Mesenteric fat pad (tissue), 1 donor: ENCODE data around the gene FBXO24. TPM values are rescaled to one million over a fixed set of nuclear protein-coding genes. Genes with fewer than 3 reads are reported as not detected.

Experiments used
- DNase-seq: peaks from one replicate; pipeline ENCODE4 v3.0.0-alpha.2; 2020; ENCODE audit warnings: low spot score
- total RNA-seq: library from RNA; stranded (reverse); fragmentation: NEBNext Ultra II Directional; extraction: Animal tissue kit (Norgen Biotek cat#: 25700); gene quantifications from one replicate; pipeline ENCODE4 v1.2.1, GENCODE V29; 2021
- donor health status: DM: yes; HTN: yes; CAD: no.

Gene FBXO24
- total RNA-seq, 1 donor from 2014 or later: not detected

DNA sequence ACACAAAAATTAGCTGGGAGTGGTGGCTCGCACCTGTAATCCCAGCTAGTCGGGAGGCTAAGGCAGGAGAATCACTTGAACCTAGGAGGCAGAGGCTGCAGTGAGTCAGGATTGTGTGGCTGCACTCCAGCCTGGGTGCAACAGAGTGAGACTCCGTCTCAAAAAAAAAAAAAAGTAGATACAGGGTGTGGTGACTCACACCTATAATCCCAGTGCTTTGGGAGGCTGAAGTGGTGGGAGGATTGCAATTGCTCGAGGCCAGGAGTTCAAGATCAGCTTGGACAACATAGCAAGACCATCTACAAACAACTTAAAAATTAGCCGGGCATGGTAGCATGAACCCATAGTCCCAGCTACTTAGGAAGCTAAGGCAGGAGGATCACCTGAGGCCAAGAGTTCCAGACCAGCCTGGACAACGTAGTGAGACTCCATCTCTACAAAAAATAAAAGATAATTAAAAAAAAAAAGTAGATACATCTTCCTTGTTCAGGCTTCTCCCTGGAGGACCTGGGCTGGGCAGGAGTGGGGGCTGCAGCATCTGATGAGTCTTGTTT lies 28.3 kb downstream of the FBXO24 start:
- DNase-seq: no peak

DNA sequence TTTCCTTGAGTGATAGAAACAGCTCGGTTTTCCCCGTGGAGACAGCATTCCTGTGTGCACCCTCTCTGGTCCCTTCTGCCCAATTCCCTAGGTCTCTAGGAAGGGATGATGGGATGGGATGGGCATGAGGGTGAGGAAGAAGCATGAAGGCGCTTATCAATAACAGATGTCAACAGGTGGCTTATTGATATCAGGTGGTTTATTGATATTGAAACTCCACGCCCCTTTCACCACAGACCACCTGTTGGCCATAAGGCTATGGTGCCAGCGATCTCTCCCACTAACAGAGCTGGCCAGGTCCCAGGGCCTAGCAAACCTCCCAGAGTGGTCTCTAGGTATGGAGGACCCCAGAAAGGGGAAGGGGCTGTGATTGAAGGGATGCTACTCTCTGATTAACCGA lies 34.1 kb downstream of the FBXO24 start:
- DNase-seq: no peak

GRCh38 chr7:100620804-100621203 lies 34.7 kb downstream of the FBXO24 start:
- DNase-seq: no peak

DNA sequence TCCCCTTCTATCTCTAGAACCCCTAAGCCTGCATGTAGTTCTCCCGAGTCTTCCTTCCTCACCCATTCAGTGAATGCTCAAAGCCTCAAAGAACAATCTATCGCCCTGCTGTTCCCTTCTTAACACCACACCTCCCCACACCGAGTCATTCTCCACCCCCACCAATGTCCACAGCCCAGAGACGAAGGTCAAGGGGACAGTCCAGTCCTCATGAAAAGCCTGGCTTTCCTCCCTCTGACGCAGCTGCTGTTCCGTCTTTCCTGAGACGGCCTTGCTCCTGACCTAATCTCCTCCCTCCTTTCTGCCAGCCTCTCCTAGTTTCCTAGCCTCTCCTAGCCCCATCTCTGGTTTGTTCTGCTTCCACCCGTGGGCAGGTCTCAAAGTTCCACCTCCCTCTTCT lies 35.4 kb downstream of the FBXO24 start:
- no peak for DNase-seq

DNA sequence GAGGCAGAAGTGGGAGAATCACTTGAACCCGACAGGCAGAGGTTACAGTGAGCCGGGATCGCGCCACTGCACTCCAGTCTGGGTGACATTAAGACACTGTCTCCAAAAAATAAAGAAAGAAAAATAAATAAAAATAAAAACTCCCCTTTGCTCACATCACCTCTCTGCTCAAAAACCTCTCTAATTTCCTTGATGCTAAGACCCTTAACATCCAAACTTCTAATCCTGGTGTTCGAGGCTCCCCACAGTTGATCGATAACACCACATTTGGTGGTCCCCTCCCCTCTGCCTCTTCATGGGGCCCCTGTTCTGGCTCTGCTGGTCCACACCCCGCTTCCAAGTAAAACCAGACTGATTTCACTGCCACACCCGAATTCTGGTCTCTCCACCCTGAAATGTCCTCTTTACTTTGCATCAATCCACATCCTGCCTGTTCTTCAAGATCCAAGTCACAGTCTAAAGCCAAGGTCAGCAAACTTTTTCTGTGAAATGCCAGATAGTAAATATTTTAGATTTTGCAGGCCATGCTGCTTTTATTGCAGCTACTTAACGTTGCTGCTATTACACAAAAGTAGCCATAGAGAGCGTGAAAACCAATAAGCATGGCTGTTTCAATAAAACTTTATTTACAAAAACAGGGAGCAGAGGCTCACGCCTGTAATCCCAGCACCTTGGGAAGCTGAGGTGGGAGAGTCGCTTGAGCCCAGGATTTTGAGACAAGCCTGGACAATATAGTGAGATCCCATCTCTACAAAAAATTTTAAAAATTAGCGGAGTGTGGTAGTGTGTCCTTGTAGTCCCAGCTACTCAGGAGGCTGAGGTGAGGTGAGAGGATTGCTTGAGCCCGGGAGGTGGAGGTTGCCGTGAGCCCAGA lies 38.1 kb downstream of the FBXO24 start:
- DNase-seq: no peak

DNA sequence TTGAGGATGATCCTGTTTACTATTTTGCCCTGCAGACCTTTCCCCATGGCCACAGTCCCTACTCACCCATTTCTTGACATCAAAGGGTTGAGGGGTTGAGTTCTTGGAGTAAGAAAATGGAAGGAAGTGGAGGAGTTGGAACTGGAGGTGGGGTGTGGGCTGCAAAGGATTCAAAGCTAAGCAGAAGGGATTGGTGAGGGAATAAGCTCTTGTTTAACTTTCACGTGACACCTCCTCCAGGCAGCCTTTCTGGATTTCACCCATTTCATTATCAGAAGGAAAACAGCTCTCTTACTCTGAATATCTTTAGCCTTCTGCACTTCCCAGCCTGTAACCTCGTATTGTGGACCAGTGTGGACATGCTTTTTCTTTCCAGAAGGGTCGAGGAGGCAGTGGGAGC lies 39.9 kb downstream of the FBXO24 start:
- DNase-seq: no peak

DNA sequence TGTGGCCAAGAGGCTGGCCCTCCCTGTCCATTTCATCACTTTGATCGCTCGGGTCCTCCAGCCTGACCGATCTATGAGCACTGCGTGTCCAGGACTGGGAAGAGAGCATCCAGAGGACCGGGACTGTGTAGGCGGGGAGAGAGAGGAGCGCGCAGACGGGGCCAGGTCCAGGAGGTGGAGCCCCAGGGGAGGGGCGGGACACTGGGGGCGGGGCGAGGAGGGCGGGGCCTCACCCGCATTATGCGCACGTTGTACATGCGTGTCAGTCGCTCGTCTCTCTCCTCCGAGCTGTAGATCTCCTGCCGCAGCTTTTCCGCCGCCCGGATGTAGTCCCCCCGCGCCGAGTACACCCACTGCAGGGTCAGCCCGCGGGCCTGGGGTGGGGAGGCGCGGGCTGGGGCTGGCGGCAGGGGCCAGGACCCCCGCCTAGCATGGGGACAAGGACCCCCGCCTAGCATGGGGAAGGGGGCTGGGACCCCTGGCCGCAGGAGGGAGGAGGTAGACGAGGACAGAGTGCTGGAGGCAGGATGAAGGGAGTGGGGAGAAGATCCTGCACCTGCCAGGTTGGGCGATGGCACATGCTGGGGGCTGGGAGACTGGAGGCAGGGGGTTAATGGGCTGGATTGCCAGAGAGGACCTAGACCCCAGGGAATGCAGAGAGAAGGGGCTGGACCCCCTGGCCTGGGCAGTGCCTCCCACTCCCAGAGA lies 40.6 kb downstream of the FBXO24 start:
- DNase-seq: peak; percentile 95

- DNase-seq: no peak
These were observed 41.1 kb downstream of the FBXO24 start for GRCh38 chr7:100627238-100627549.

- DNase-seq: no peak
These were observed 43.1 kb downstream of the FBXO24 start for GRCh38 chr7:100629117-100629716.

- DNase-seq: no peak
These were observed 43.9 kb downstream of the FBXO24 start for GRCh38 chr7:100630066-100630465.

DNA sequence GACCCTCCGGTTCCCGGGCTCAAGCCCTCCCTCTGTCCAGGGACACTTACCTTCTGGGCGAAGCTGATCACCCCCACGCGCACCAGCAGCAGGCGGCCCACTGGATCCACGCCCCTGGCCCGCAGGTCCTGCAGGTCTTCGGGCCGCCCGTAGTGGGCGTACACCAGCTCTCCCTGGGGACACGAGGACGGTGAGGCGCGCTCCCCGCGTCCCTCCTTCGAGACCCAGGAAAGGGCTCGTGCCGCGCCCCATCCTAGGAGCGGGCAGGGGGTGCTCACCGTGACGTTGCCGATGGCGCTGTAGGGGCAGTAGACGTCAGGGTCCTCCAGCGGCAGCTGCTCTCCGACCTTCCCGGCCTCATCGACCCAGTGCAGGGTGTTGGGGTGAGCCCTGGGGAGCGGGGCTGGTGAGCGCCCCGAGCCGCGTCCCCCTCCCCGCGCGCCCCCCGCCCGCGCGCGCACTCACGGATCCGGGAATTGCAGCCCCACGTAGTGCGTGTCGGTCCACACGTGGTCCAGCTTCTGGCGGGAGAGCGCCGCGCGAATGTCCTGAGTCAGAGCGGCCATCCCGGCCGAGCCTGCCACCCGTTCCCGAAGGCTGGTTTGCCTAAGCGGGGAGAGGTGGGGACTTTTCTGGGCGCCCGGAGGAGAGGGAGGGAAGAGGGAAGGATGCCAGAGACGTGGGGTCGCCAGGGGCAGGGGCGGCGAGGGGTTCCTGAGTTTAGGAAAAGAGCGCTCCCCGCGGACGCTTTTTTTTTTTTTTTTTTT lies 47.0 kb downstream of the FBXO24 start:
- no peak for DNase-seq

DNA sequence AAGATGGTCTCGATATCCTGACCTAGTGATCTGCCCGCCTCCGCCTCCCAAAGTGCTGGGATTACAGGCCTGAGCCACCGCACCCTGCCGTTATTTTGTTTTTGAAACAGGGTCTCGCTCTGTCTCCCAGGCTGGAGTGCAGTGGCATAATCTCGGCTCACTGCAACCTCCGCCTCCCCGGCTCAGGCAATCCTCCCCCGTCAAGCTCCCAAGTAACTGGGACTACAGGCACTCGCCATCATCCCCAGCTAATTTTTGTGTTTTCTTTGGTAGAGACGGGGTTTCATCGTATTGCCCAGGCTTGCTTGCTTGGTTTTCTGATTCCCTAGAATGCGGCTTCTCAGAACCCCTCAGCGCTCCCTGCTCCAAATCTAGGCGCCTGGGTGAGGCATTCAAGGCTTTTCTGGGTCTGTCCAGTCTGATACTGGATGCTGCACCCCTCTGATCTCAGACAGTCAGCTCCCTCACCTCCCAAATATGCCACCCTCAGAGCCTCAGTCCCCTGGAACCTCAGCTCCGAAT lies 53.9 kb downstream of the FBXO24 start:
- no peak for DNase-seq

DNA sequence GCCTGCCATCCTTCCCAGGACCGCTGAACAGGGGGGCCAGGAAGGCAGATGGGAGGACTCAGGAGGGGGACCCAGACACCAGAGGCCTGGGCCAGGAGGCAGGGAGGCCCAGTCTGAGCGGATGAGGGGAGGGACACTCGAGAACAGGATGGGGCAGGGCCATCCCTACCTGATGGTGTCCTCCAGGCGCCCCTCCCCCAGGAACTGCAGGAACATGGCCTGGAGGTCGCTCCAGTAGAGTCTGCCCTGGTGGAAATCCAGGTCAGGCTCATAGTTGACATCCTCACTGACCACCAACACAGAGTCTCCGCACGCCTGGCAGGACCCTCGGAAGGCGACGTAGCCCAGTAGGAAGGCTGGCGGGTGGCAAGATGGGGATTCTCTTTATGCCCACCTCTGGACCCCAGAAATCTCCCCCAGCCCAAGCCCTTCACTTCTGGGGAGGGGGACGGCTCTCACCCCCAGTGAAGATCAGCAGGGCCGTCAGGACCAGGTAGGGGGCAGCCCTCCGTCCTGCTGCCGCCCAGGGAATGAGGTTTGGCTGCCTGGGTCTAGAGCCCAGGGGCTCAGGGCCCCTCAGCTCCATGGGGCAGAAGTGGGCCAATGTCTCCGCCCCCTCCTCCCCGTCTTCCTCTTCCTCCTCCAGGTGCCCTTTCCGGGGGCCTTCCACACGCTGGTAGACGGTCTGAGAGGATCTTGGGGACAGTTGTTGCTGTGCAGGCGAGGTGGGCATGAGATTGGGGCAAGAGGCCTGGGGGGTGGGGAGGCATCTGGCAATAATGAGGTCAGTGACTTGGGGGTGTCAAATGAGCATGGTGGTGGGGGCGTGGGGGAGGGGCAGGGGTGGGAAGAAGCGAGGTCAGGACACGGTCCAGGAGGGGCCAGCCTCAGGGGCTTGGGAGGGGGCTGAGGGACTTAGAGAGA lies 54.7 kb downstream of the FBXO24 start:
- no peak for DNase-seq

- no peak for DNase-seq
These were observed 55.3 kb downstream of the FBXO24 start, which contains the start of gene TFR2 for GRCh38 chr7:100641463-100641859. TFR2 (minus strand) TSS chr7:100641552; CDS start chr7:100641509, 43 bp downstream.

DNA sequence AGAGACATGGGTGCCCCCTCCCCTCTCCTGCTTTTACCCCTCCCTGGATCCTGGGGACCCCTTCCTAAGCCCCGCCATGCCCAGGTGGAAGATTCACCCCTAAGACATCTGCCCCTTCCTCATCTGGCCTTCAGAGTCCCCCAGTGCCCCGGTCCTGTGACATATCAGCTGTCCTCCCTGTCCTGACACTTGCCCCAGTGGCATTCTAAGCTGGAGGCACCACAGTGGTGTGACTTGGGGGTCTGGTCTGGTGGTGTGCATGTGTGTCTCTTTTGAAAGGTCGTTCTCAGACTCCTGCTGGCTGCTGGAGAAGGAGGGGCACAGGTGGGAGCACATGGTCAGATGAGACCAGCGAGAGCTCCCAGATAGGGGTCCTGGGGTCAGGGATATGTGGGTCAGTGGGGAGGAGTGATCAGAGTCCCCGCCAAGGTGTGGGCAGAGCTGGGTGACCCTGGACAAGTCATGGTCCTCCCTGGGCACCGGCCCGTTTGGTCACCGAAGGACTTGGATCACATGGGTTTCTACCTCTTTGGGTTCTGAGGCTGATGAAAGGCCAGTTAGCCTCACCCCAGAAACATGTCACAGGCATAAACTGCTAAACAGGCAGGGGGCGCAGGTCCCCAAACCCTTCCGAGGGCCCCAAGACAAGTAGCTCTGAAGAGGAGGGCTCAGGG lies 55.9 kb downstream of the FBXO24 start:
- no peak for DNase-seq

- DNase-seq: no peak
These were observed 56.4 kb downstream of the FBXO24 start for GRCh38 chr7:100642534-100642907.

GRCh38 chr7:100649826-100650565 lies 63.9 kb downstream of the FBXO24 start:
- DNase-seq: no peak
